OCI-LY7 (cell line): ENCODE results near the gene TOMM20. TPM values are rescaled to one million over a fixed set of nuclear protein-coding genes. Genes with fewer than 3 reads are reported as not detected.

Experiments
- BruUV-seq: library from RNA; stranded (reverse); fragments of 400-500 nt; replicated peaks from 2 replicates; lab custom pipeline; 2021; lab: Mats Ljungman, UMichigan
- CTCF ChIA-PET: fragments of 300-600 bp; sonication (Branson Sonifier 250); formaldehyde crosslinking; loops from one replicate; lab custom pipeline; 2022; ENCODE audit warnings: antibody characterized with exemption; ENCODE audit not compliant: unreplicated experiment; lab: Charles Lee
- POLR2A ChIA-PET: fragments of 300-600 bp; sonication (Branson Sonifier 250); formaldehyde crosslinking; loops from one replicate; lab custom pipeline; 2022; ENCODE audit warnings: antibody characterized with exemption; lab: Charles Lee
- DNase-seq: peaks from one replicate; pipeline ENCODE4 v3.0.0-alpha.2; 2015; ENCODE audit warnings: low spot score
- H2AFZ ChIP-seq: fragments of 200-600 bp; sonication (generic), shearing (Covaris generic); 2 replicates; pipeline ENCODE4 v1.6.1; 2014; ENCODE audit warnings: mild to moderate bottlenecking, antibody characterized with exemption, low read length, moderate library complexity
- H3K27ac ChIP-seq: fragments of 200-600 bp; sonication (generic); 2 replicates; pipeline ENCODE4 v1.5.1; 2014; ENCODE audit warnings: mixed run types, low read depth, mild to moderate bottlenecking, moderate library complexity, low read length, inconsistent platforms; ENCODE audit not compliant: poor library complexity, severe bottlenecking
- H3K36me3 ChIP-seq: fragments of 200-600 bp; sonication (generic); 2 replicates; pipeline ENCODE4 v1.6.1; 2014; ENCODE audit warnings: mild to moderate bottlenecking, antibody characterized with exemption, low read length, moderate library complexity, mixed read lengths; ENCODE audit not compliant: insufficient read depth
- H3K4me1 ChIP-seq: fragments of 200-600 bp; sonication (generic); 2 replicates; pipeline ENCODE4 v1.5.1; 2014; ENCODE audit warnings: mild to moderate bottlenecking, low read length; ENCODE audit not compliant: insufficient read depth, poor library complexity, severe bottlenecking
- H3K4me2 ChIP-seq: fragments of 200-600 bp; sonication (generic); 2 replicates; pipeline ENCODE4 v1.6.1; 2014; ENCODE audit warnings: mild to moderate bottlenecking, low read length
- H3K4me3 ChIP-seq: fragments of 200-600 bp; sonication (generic); 2 replicates; pipeline ENCODE4 v1.5.1; 2014; ENCODE audit warnings: mild to moderate bottlenecking, low read depth, low read length; ENCODE audit not compliant: poor library complexity, severe bottlenecking
- H3K79me2 ChIP-seq: fragments of 200-600 bp; sonication (generic); 2 replicates; pipeline ENCODE4 v1.6.1; 2016; ENCODE audit warnings: low read depth, mild to moderate bottlenecking, low read length, moderate library complexity, mixed read lengths; ENCODE audit not compliant: insufficient read depth
- H3K9me2 ChIP-seq: fragments of 200-600 bp; sonication (generic); 2 replicates; pipeline ENCODE4 v1.6.1; 2016; ENCODE audit warnings: mild to moderate bottlenecking, low read length, mixed read lengths; ENCODE audit not compliant: insufficient read depth
- H3K9me3 ChIP-seq: fragments of 200-600 bp; sonication (generic); 2 replicates; pipeline ENCODE4 v1.6.1; 2014; ENCODE audit warnings: mild to moderate bottlenecking, mixed run types, low read length, mixed read lengths
- H4K20me1 ChIP-seq: fragments of 200-600 bp; sonication (generic); 2 replicates; pipeline ENCODE4 v1.6.1; 2014; ENCODE audit warnings: mild to moderate bottlenecking, antibody characterized with exemption, low read length, moderate library complexity, mixed read lengths; ENCODE audit not compliant: insufficient read depth
- CTCF ChIP-seq: fragments of 200-600 bp; sonication (generic); conservative IDR thresholded peaks from 2 replicates; pipeline ENCODE4 v1.5.1; 2014; ENCODE audit warnings: mild to moderate bottlenecking, antibody characterized with exemption, low read length, moderate library complexity, mixed read lengths
- EZH2phosphoT487 ChIP-seq: fragments of 200-600 bp; sonication (generic); IDR thresholded peaks from 2 replicates; pipeline ENCODE4 v1.6.1; 2018; ENCODE audit warnings: low read depth, borderline replicate concordance, mild to moderate bottlenecking, mixed run types, antibody characterized with exemption, low read length, moderate library complexity, mixed read lengths
- intact Hi-C: fragments of 100-400 bp; cut with micrococcal nuclease; formaldehyde crosslinking; loops from one replicate; pipeline ENCODE4 v1.10.0; 2022; ENCODE audit not compliant: unreplicated experiment
- total RNA-seq, 2 experiments: library from RNA; depleted of rRNA in 1 of 2; stranded (reverse); fragments of >200 nt in 1 of 2; shearing (Covaris generic) in 1 of 2; gene quantifications; 2 replicates each; pipeline ENCODE4 v1.2.3, GENCODE V29; 2014 to 2022

Gene TOMM20
- total RNA-seq, 2 experiments from 2014 or later: 76.7 to 133 TPM

DNA sequence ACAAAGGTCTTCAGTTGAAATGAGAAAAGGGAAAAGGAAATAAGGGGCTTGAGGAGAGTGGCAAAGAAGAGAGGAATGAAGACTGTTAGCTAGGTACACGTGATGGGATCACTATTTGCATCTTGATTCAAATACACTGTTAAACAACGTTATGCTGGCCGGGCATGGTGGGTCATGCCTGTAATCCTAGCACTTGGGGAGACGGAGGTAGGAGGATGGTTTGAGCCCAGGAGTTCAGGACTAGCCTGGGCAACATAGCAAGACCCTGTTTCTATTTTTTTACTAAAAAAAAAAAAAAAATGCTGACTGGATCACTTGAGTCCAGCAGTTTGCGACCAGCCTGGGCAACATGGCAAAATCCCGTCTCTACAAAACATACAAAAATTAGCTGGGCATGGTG, 30.0 kb upstream of the TOMM20 start:
- Histone ChIP-seq H3K36me3 (peaks cover 58% of the 10 kb centered on the region), H3K4me3 (no peak overlapping the region), H4K20me1 (no peaks in the 10 kb centered on the region), H3K4me2 (no peak overlapping the region), H3K9me3 (no peaks in the 10 kb centered on the region), H3K79me2 (peaks cover 25% of the 10 kb centered on the region), H3K27ac (no peak overlapping the region), H3K4me1 (peaks cover 18% of the 10 kb centered on the region), H3K9me2 (no peaks in the 10 kb centered on the region), H2AFZ (no peak overlapping the region)
- DNase-seq: no peak
- intact Hi-C loops: no loop called here
- POLR2A ChIA-PET: interaction anchor here (0.6 to 1.4 kb wide), 7 partner anchors 13 to 345 kb away, joined by 3 to 6 read pairs (median 4); no protein-coding TSS in a partner anchor
- TF ChIP-seq CTCF: no peak
- no peak for TF ChIP-seq EZH2phosphoT487
- no TSS peak for BruUV-seq
- CTCF ChIA-PET: no interaction called here

GRCh38 chr1:235157150-235157549, 28.5 kb upstream of the TOMM20 start:
- TF ChIP-seq EZH2phosphoT487: no peak
- TF ChIP-seq CTCF: no peak
- Histone ChIP-seq H2AFZ (no peak overlapping the region), H3K4me1 (peaks cover 18% of the 10 kb centered on the region), H3K27ac (no peak overlapping the region), H3K9me2 (no peaks in the 10 kb centered on the region), H3K36me3 (peaks cover 74% of the 10 kb centered on the region), H3K9me3 (no peaks in the 10 kb centered on the region), H4K20me1 (no peaks in the 10 kb centered on the region), H3K4me2 (no peak overlapping the region), H3K79me2 (peaks cover 25% of the 10 kb centered on the region), H3K4me3 (no peak overlapping the region)
- intact Hi-C loops: no loop called here
- BruUV-seq: no TSS peak
- POLR2A ChIA-PET: interaction anchor here (0.7 to 1.7 kb wide), 6 partner anchors 10 to 662 kb away, joined by 3 to 5 read pairs (median 4); no protein-coding TSS in a partner anchor
- CTCF ChIA-PET: no interaction called here
- DNase-seq: no peak

- no TSS peak for BruUV-seq
- POLR2A ChIA-PET: interaction anchor here (0.7 to 1.7 kb wide), 6 partner anchors 11 to 661 kb away, joined by 3 to 5 read pairs (median 4); no protein-coding TSS in a partner anchor
- H3K36me3 ChIP-seq: peaks cover 78% of the 10 kb centered on the region
These were observed 28.1 kb upstream of the TOMM20 start for GRCh38 chr1:235156740-235157139.

More at GRCh38 chr1:235156740-235157139, 28.1 kb upstream of the TOMM20 start:
- no peak for TF ChIP-seq EZH2phosphoT487
- no peak for TF ChIP-seq CTCF
- peaks cover 25% of the 10 kb centered on the region for H3K79me2 ChIP-seq
- no peaks in the 10 kb centered on the region for H3K9me3 ChIP-seq
- H4K20me1 ChIP-seq: no peaks in the 10 kb centered on the region
- DNase-seq: no peak
- H3K27ac ChIP-seq: no peak overlapping the region
- H3K4me3 ChIP-seq: no peak overlapping the region
- H3K9me2 ChIP-seq: no peaks in the 10 kb centered on the region
- intact Hi-C loops: no loop called here
- H3K4me1 ChIP-seq: peaks cover 15% of the 10 kb centered on the region
- no peak overlapping the region for H3K4me2 ChIP-seq
- CTCF ChIA-PET: interaction anchor here (0.6 kb wide), 2 partner anchors 34 to 360 kb away, joined by 3 to 4 read pairs; no protein-coding TSS in a partner anchor
- H2AFZ ChIP-seq: no peak overlapping the region
